HG03039 (cell line): ENCODE data around the gene C5orf22.
"Not testable (repeated sequence)": the region's sequence is repeated elsewhere in the genome, so short reads cannot be mapped to it uniquely, and the experiment has no call there.

Experiments used
- ATAC-seq: cut with Tn5 transposase; IDR thresholded peaks from one replicate; pipeline ENCODE4 v1.9.1; 2021; ENCODE audit warnings: mild to moderate bottlenecking, moderate library complexity; ENCODE audit not compliant: unreplicated experiment

C5orf22 gene

GRCh38 chr5:31531888-31532547 is at the start of gene C5orf22, which contains the start of gene DROSHA:
Gene C5orf22, plus strand, starts transcription at chr5:31532301. Its CDS starts 92 bp downstream, at chr5:31532393.
Gene DROSHA, minus strand, starts transcription at chr5:31532093. Its CDS starts 3,034 bp downstream, at chr5:31529059.
- ATAC-seq: peak; percentile 94

- ATAC-seq: no peak
These were observed 46.5 kb upstream of the C5orf22 start for GRCh38 chr5:31485376-31486207.

GRCh38 chr5:31486441-31486840 is 45.7 kb upstream of the C5orf22 start:
- ATAC-seq: no peak

- no peak for ATAC-seq
These were observed 44.6 kb upstream of the C5orf22 start for GRCh38 chr5:31487506-31487905.

GRCh38 chr5:31492869-31493268 is 39.2 kb upstream of the C5orf22 start:
- ATAC-seq: no peak

GRCh38 chr5:31495336-31495735 is 36.8 kb upstream of the C5orf22 start:
- no peak for ATAC-seq

- ATAC-seq: no peak
These were observed 35.8 kb upstream of the C5orf22 start for GRCh38 chr5:31496301-31496700.

- no peak for ATAC-seq
These were observed 35.2 kb upstream of the C5orf22 start for GRCh38 chr5:31496891-31497290.

GRCh38 chr5:31500256-31500655 is 31.8 kb upstream of the C5orf22 start:
- no peak for ATAC-seq

GRCh38 chr5:31502506-31502905 is 29.6 kb upstream of the C5orf22 start:
- ATAC-seq: no peak

GRCh38 chr5:31504529-31504928 is 27.6 kb upstream of the C5orf22 start:
- no peak for ATAC-seq

GRCh38 chr5:31511305-31511704 is 20.8 kb upstream of the C5orf22 start:
- no peak for ATAC-seq

- no peak for ATAC-seq
These were observed 15.3 kb upstream of the C5orf22 start for GRCh38 chr5:31516802-31517201.

- no peak for ATAC-seq
These were observed 9.1 kb upstream of the C5orf22 start for GRCh38 chr5:31523041-31523440.

- ATAC-seq: no peak
These were observed 1.4 kb upstream of the C5orf22 start for GRCh38 chr5:31530541-31531265.

- ATAC-seq: peak; percentile 25
These were observed 586 bp upstream of the C5orf22 start for GRCh38 chr5:31531543-31531887.

GRCh38 chr5:31534527-31535046 is 2.5 kb downstream of the C5orf22 start:
- no peak for ATAC-seq

- ATAC-seq: no peak
These were observed 4.8 kb downstream of the C5orf22 start for GRCh38 chr5:31536873-31537272.

GRCh38 chr5:31537349-31537748 is 5.2 kb downstream of the C5orf22 start:
- no peak for ATAC-seq

- ATAC-seq: no peak
These were observed 5.8 kb downstream of the C5orf22 start for GRCh38 chr5:31537851-31538250.

GRCh38 chr5:31549114-31549513 is 17.0 kb downstream of the C5orf22 start:
- not testable (repeated sequence) for ATAC-seq
